GM12891 (cell line): Measurements from ENCODE around the gene MYD88. TPM values are rescaled to one million over a fixed set of nuclear protein-coding genes. Genes with fewer than 3 reads are reported as not detected.

Source experiments
- DNase-seq: peaks from one replicate; pipeline ENCODE4 v3.0.0; 2011; ENCODE audit warnings: low spot score; ENCODE audit not compliant: insufficient read length
- FAIRE-seq: peaks from 2 replicates; lab custom pipeline; 2011; peaks lifted over from hg19 to GRCh38; lab: Jason Lieb, UNC
- PAX5 ChIP-seq: IDR thresholded peaks from 2 replicates; pipeline ENCODE4 v1.6.1; 2011; ENCODE audit warnings: low read length, moderate library complexity, mild to moderate bottlenecking; ENCODE audit not compliant: insufficient read depth, severe bottlenecking
- POLR2A ChIP-seq: IDR thresholded peaks from 2 replicates; pipeline ENCODE4 v1.6.1; 2011; ENCODE audit warnings: low read depth, low read length, control low read depth
- POLR2AphosphoS5 ChIP-seq: IDR thresholded peaks from 2 replicates; pipeline ENCODE4 v1.6.1; 2011; ENCODE audit warnings: low read depth, low read length, control low read depth
- POU2F2 ChIP-seq: IDR thresholded peaks from 2 replicates; pipeline ENCODE4 v1.6.1; 2011; ENCODE audit warnings: low read depth, mild to moderate bottlenecking, control low read depth, low read length, moderate library complexity
- SPI1 ChIP-seq: IDR thresholded peaks from 2 replicates; pipeline ENCODE4 v1.6.1; 2011; ENCODE audit warnings: low read depth, low read length, control low read depth
- TAF1 ChIP-seq: IDR thresholded peaks from 2 replicates; pipeline ENCODE4 v1.6.1; 2011; ENCODE audit warnings: low read depth, low read length, control low read depth
- polyA plus RNA-seq: library from polyadenylated mRNA; unstranded; fragments of >200 nt; gene quantifications from one replicate; pipeline ENCODE4 v1.2.1, GENCODE V29; 2012; ENCODE audit warnings: low read depth, missing spikeins, inconsistent platforms; ENCODE audit not compliant: missing spikeins

Gene MYD88
- polyA plus RNA-seq: 43.8 TPM

GRCh38 chr3:38138349-38139190, at the start of gene MYD88:
Gene MYD88 (plus strand): TSS chr3:38138661. CDS start chr3:38138701, 40 bp downstream.
- no peak for TF ChIP-seq PAX5
- no peak for TF ChIP-seq POU2F2
- peak; percentile 74; the same call in 1 of the 2 replicates for TF ChIP-seq POLR2A
- peak; percentile 67 for TF ChIP-seq TAF1
- TF ChIP-seq POLR2AphosphoS5: peak; percentile 72; the same call in 1 of the 2 replicates
- TF ChIP-seq SPI1: peak; percentile 94
- peak; percentile 75 for FAIRE-seq
- peak; percentile 71 for DNase-seq

GRCh38 chr3:38089163-38089562, 49.3 kb upstream of the MYD88 start:
- TF ChIP-seq TAF1 (no peak), POLR2AphosphoS5 (no peak), SPI1 (no peak), PAX5 (no peak), POU2F2 (no peak), POLR2A (no peak)
- DNase-seq (no peak), FAIRE-seq (no peak)

- TF ChIP-seq POLR2AphosphoS5 (no peak), TAF1 (no peak), POU2F2 (no peak), PAX5 (no peak), SPI1 (no peak), POLR2A (no peak)
- FAIRE-seq (no peak), DNase-seq (no peak)
Measured at GRCh38 chr3:38090453-38090852, 48.0 kb upstream of the MYD88 start.

GRCh38 chr3:38094999-38095398, 43.5 kb upstream of the MYD88 start:
- DNase-seq (no peak), FAIRE-seq (no peak)
- TF ChIP-seq POU2F2 (no peak), POLR2AphosphoS5 (no peak), TAF1 (no peak), PAX5 (no peak)

DNA sequence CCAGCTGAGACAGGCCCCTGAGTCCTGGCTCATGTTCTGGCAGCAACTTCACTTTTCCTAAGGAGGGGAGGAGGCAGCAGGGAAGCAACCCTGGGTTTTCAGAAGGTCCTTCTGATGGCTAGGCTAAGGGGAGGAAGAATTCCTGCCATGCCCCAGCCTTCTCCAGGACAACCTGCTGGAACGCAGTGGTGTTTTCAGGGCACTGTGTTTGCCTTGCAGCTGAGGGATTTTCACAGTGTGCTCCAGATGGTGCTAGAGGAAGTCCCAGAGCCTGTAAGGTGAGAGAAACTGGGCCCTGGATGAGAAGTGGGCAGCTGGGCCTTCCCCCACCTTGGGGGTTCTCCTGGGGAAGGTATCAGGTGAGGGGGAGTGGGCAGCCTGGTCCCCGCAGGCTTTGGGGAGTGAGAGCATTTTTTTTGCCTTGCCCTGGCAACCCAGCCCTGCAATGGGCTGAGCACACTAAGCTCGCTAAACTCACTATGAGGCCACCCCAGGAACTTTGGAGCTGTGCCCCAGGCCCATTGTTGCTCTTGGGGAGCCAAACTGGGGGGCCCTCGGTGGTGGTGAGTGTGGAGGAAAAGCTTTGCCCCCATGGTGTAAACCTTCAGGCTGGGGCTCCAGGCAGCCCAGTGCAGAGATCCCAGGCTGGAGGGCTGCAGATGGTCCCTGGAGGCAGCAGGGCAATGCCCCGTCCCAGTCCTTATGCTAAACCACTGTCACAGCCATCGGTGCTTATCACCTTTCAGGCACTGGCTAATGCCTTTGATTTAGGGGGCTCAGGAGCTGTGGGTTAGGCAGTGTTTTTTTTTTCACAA, 42.6 kb upstream of the MYD88 start:
- no peak for TF ChIP-seq SPI1
- no peak for TF ChIP-seq PAX5
- no peak for TF ChIP-seq POLR2A
- TF ChIP-seq POU2F2: no peak
- TF ChIP-seq POLR2AphosphoS5: no peak
- no peak for TF ChIP-seq TAF1
- DNase-seq (no peak), FAIRE-seq (no peak)

- no peak for DNase-seq
- FAIRE-seq: no peak
- TF ChIP-seq PAX5 (no peak), POLR2A (no peak), POU2F2 (no peak), POLR2AphosphoS5 (no peak)
Measured at GRCh38 chr3:38097446-38098375, 40.8 kb upstream of the MYD88 start.

DNA sequence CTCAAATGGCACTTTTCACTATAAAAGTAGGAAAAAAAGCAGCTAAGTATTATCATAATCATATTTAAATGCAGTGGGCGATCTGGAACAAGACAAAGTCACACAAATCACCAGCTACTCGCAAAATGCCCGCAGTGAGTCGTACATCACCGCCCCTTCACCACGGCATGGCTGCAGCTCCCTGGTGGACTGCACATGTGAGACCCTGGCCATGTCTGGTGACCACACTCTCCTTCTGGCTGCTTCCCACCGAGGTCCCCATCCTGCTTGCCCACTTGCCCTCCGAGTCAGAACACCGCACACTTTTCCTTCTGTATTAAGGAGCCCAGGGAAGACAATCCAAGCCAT, 40.1 kb upstream of the MYD88 start:
- no peak for TF ChIP-seq POLR2A
- no peak for DNase-seq
- no peak for FAIRE-seq

DNA sequence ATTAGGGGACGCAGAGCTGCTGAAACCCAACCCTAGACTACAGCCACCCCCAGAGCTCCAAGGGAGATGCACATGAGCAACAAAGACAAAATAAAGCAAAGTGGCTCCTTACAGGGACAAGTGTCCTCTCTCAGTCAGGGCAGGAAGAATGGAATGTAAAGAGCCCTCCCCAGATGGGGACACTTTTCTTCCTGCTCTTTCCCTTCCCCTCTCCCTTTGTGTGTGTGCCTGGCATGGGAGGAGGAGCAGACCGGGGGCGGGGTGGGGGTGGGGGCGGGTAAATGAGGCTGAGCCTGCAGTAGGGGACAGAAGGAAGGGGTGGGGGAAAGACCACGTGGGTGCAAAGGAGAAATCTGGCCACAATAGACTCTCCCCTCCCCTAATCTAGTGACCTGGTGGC, 38.9 kb upstream of the MYD88 start:
- FAIRE-seq: no peak
- DNase-seq: no peak
- no peak for TF ChIP-seq POLR2AphosphoS5
- no peak for TF ChIP-seq POLR2A
- no peak for TF ChIP-seq POU2F2
- no peak for TF ChIP-seq PAX5
- no peak for TF ChIP-seq SPI1
- TF ChIP-seq TAF1: no peak

GRCh38 chr3:38100498-38100897, 38.0 kb upstream of the MYD88 start:
- TF ChIP-seq PAX5: no peak
- no peak for TF ChIP-seq POLR2AphosphoS5
- TF ChIP-seq SPI1: no peak
- TF ChIP-seq TAF1: no peak
- no peak for TF ChIP-seq POLR2A
- no peak for TF ChIP-seq POU2F2
- FAIRE-seq (no peak), DNase-seq (no peak)
